GM12878 (cell line): ENCODE results near the gene KLK2.

Experiments used
- ATF3 ChIP-seq: IDR thresholded peaks from 2 replicates; pipeline ENCODE4 v1.6.1; 2011; ENCODE audit warnings: low read depth, mild to moderate bottlenecking, low read length, moderate library complexity, borderline replicate concordance; ENCODE audit errors: extremely low read depth
- FOS ChIP-seq: IDR thresholded peaks from 3 replicates; pipeline ENCODE4 v1.6.1; 2011; ENCODE audit warnings: borderline replicate concordance; ENCODE audit not compliant: insufficient read length; ENCODE audit errors: extremely low read depth
- MXI1 ChIP-seq: fragments of 150-350 bp; IDR thresholded peaks from 2 replicates; pipeline ENCODE4 v1.6.1; 2011; ENCODE audit warnings: low read depth, mild to moderate bottlenecking, inconsistent platforms, low read length, improper control_type of control experiment
- PAX5 ChIP-seq: IDR thresholded peaks from 2 replicates; pipeline ENCODE4 v1.6.1; 2011; ENCODE audit warnings: low read depth, low read length, borderline replicate concordance
- POLR2AphosphoS5 ChIP-seq: IDR thresholded peaks from 2 replicates; pipeline ENCODE4 v1.6.1; 2011; ENCODE audit warnings: mild to moderate bottlenecking, low read length, inconsistent platforms
- SREBF2 ChIP-seq: IDR thresholded peaks from 2 replicates; pipeline ENCODE4 v1.6.1; 2012; ENCODE audit warnings: mild to moderate bottlenecking, low read length
- ZNF217 ChIP-seq: fragments of 450-650 bp; IDR thresholded peaks from 2 replicates; pipeline ENCODE4 v1.6.1; 2017; ENCODE audit warnings: antibody characterized with exemption, mild to moderate bottlenecking
- TF ChIP-seq, protein P1 (sequence below), 3 experiments: IDR thresholded peaks in 2 of 3; conservative IDR thresholded peaks in 1 of 3; 2 replicates each; pipeline ENCODE4 v1.5.1; 2011; ENCODE audit warnings: low read depth in 3 of 3, low read length in 3 of 3, mild to moderate bottlenecking in 3 of 3, control low read depth in 2 of 3, moderate library complexity in 2 of 3, inconsistent platforms in 1 of 3, mixed read lengths in 1 of 3; ENCODE audit not compliant: control insufficient read depth in 2 of 3, insufficient read depth in 1 of 3; ENCODE audit errors: extremely low read depth in 1 of 3

- TF ChIP-seq, protein P1, sequence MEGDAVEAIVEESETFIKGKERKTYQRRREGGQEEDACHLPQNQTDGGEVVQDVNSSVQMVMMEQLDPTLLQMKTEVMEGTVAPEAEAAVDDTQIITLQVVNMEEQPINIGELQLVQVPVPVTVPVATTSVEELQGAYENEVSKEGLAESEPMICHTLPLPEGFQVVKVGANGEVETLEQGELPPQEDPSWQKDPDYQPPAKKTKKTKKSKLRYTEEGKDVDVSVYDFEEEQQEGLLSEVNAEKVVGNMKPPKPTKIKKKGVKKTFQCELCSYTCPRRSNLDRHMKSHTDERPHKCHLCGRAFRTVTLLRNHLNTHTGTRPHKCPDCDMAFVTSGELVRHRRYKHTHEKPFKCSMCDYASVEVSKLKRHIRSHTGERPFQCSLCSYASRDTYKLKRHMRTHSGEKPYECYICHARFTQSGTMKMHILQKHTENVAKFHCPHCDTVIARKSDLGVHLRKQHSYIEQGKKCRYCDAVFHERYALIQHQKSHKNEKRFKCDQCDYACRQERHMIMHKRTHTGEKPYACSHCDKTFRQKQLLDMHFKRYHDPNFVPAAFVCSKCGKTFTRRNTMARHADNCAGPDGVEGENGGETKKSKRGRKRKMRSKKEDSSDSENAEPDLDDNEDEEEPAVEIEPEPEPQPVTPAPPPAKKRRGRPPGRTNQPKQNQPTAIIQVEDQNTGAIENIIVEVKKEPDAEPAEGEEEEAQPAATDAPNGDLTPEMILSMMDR (IDR thresholded peaks at IDR 0.05 in 2 of 3, conservative IDR thresholded peaks at IDR 0.05 in 1 of 3; ENCODE audit: control insufficient read depth in 2 of 3, extremely low read depth in 1 of 3, insufficient read depth in 1 of 3, low read depth in 3 of 3, low read length in 3 of 3) = no peak
- TF ChIP-seq ZNF217 = no peak
- no peak for TF ChIP-seq POLR2AphosphoS5
- no peak for TF ChIP-seq FOS
- TF ChIP-seq SREBF2 = no peak
- no peak for TF ChIP-seq MXI1
- TF ChIP-seq PAX5 = no peak
- TF ChIP-seq ATF3 = no peak
Measured at GRCh38 chr19:50826492-50827240, 46.6 kb upstream of the KLK2 start.
